GM12865 (cell line): ENCODE results near the gene NUDT2.

Source experiments
- DNase-seq: peaks from one replicate; pipeline ENCODE4 v3.0.0; 2010; ENCODE audit warnings: low read depth
- H3K4me3 ChIP-seq: 2 replicates; pipeline ENCODE4 v1.5.1; 2011; ENCODE audit warnings: mild to moderate bottlenecking, low read depth, low read length, control low read depth
- CTCF ChIP-seq: IDR thresholded peaks from 2 replicates; pipeline ENCODE4 v1.5.1; 2011; ENCODE audit warnings: low read length, control low read depth, low read depth, inconsistent platforms; ENCODE audit not compliant: insufficient read depth; ENCODE audit errors: missing control alignments

NUDT2 gene

GRCh38 chr9:34326690-34327089 lies 2.7 kb upstream of the NUDT2 start:
- no peak for DNase-seq
- no peak overlapping the region for H3K4me3 ChIP-seq
- TF ChIP-seq CTCF = no peak

- TF ChIP-seq CTCF = no peak
- no peak for DNase-seq
- H3K4me3 ChIP-seq = peak overlapping the region; percentile 89
These were observed 826 bp upstream of the NUDT2 start for GRCh38 chr9:34328500-34328986.

- H3K4me3 ChIP-seq = no peak overlapping the region
- no peak for DNase-seq
- no peak for TF ChIP-seq CTCF
These were observed 1.8 kb downstream of the NUDT2 start for GRCh38 chr9:34331196-34331595.

GRCh38 chr9:34332076-34332964 lies 3.0 kb downstream of the NUDT2 start:
- TF ChIP-seq CTCF = peak; percentile 22
- DNase-seq = peak; percentile 39
- no peak overlapping the region for H3K4me3 ChIP-seq

GRCh38 chr9:34333836-34334235 lies 4.5 kb downstream of the NUDT2 start:
- H3K4me3 ChIP-seq = no peak overlapping the region
- DNase-seq = no peak
- no peak for TF ChIP-seq CTCF

GRCh38 chr9:34334337-34334824 lies 5.0 kb downstream of the NUDT2 start:
- no peak for TF ChIP-seq CTCF
- DNase-seq = no peak
- H3K4me3 ChIP-seq = no peak overlapping the region
